ENCODE results near the gene ZNF311.

DNA sequence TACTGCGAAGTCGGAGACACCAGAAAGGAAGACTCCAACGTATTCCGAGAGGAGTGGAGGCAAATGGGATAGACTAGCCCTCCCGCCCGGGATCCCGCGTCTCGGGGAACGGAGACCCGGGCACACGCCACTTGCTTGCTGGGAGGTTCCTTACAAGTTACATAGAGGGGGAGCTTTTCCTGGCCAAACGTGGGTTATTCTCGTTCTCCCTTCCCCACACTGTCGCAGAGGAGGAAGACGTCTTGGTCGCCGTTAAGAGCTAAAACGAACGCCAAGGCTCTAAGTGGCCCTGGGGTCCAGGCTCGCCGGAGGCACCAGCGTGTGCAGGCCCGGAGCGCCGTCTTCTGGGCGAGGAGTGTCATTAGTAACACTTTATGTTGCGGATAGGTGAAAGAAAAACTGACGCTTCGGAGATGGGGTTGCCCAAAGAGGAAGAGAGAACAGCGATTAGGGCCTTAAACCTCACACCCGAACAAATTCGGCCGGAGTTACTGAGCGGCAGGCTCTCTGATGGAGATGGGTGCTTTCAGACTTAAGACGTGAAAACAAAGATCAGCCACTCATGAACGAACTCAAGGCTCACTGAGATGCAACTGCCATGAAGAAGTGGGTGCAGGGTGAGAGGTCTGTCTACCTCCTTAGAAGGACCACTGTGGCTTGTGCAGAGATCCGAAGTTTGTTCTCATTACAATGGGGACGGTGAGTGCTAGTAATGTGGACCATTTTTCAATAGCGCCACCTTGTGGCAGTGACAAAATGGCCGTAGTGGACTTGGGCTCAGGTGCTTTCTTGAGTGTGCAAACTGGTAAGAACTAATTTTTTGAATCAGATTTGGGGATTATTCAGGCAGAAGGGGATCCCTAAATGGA lies 11.7 kb upstream of the ZNF311 start:
- TF ChIP-seq, protein P1, sequence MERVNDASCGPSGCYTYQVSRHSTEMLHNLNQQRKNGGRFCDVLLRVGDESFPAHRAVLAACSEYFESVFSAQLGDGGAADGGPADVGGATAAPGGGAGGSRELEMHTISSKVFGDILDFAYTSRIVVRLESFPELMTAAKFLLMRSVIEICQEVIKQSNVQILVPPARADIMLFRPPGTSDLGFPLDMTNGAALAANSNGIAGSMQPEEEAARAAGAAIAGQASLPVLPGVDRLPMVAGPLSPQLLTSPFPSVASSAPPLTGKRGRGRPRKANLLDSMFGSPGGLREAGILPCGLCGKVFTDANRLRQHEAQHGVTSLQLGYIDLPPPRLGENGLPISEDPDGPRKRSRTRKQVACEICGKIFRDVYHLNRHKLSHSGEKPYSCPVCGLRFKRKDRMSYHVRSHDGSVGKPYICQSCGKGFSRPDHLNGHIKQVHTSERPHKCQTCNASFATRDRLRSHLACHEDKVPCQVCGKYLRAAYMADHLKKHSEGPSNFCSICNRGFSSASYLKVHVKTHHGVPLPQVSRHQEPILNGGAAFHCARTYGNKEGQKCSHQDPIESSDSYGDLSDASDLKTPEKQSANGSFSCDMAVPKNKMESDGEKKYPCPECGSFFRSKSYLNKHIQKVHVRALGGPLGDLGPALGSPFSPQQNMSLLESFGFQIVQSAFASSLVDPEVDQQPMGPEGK (CRISPR knock-in tag; IDR thresholded peaks at IDR 0.05; ENCODE audit: borderline replicate concordance), result no peak
- TF ChIP-seq TCF4 (CRISPR knock-in tag; IDR thresholded peaks at IDR 0.05; ENCODE audit: borderline replicate concordance) (no peak), ZNF565 (CRISPR knock-in tag; conservative IDR thresholded peaks at IDR 0.05; ENCODE audit: low read depth) (no peak), GLIS3 (CRISPR knock-in tag; IDR thresholded peaks at IDR 0.05) (no peak), SNAI2 (CRISPR knock-in tag; IDR thresholded peaks at IDR 0.05) (no peak), PPARA (CRISPR knock-in tag; IDR thresholded peaks at IDR 0.05; ENCODE audit: borderline replicate concordance) (no peak), RARB (CRISPR knock-in tag; IDR thresholded peaks at IDR 0.05) (no peak), ZNF70 (CRISPR knock-in tag; IDR thresholded peaks at IDR 0.05) (no peak), BACH2 (CRISPR knock-in tag; IDR thresholded peaks at IDR 0.05; ENCODE audit: borderline replicate concordance) (no peak)
- TF ChIP-seq, protein P2, sequence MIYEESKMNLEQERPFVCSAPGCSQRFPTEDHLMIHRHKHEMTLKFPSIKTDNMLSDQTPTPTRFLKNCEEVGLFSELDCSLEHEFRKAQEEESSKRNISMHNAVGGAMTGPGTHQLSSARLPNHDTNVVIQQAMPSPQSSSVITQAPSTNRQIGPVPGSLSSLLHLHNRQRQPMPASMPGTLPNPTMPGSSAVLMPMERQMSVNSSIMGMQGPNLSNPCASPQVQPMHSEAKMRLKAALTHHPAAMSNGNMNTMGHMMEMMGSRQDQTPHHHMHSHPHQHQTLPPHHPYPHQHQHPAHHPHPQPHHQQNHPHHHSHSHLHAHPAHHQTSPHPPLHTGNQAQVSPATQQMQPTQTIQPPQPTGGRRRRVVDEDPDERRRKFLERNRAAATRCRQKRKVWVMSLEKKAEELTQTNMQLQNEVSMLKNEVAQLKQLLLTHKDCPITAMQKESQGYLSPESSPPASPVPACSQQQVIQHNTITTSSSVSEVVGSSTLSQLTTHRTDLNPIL (CRISPR knock-in tag; IDR thresholded peaks at IDR 0.05; ENCODE audit: low read depth), result no peak

Measured in SK-N-SH treated with all-trans-retinoic acid at 6 μM for 48 hours (cell line).